A673 (cell line): ENCODE data around the gene ATP13A1.

Experiments
- EZH2 ChIP-seq: fragments of 200-600 bp; sonication (generic); IDR thresholded peaks from 2 replicates; pipeline ENCODE4 v1.6.1; 2017; ENCODE audit warnings: borderline replicate concordance, low read depth, mild to moderate bottlenecking, mixed read lengths, antibody characterized with exemption, low read length; ENCODE audit not compliant: poor library complexity, severe bottlenecking
- TF ChIP-seq, protein P1 (sequence below): fragments of 300-800, 200-600 bp; sonication (generic); conservative IDR thresholded peaks from 2 replicates; pipeline ENCODE4 v1.5.1; 2017; ENCODE audit warnings: low read depth, mild to moderate bottlenecking, antibody characterized with exemption, low read length, moderate library complexity, mixed read lengths

DNA sequence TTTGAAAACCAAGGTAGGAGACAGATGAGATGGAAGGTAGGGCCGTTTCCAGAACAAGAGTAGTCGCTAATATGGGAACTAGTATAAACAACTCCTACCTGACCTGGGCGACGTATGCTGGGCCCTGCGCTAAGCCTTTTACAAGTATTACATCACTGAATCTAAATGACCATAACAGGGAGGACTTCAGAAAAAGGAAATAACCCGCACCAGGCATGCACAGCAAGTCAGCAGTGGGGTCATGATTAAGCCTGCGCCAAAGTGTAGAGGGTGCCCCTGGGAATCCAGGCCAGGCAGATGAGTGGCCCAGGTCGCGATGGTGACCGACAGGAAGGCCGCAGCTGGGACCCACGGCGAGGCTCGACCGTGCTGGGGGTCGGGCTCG is 613 bp downstream of the ATP13A1 start:
- TF ChIP-seq, protein P1, sequence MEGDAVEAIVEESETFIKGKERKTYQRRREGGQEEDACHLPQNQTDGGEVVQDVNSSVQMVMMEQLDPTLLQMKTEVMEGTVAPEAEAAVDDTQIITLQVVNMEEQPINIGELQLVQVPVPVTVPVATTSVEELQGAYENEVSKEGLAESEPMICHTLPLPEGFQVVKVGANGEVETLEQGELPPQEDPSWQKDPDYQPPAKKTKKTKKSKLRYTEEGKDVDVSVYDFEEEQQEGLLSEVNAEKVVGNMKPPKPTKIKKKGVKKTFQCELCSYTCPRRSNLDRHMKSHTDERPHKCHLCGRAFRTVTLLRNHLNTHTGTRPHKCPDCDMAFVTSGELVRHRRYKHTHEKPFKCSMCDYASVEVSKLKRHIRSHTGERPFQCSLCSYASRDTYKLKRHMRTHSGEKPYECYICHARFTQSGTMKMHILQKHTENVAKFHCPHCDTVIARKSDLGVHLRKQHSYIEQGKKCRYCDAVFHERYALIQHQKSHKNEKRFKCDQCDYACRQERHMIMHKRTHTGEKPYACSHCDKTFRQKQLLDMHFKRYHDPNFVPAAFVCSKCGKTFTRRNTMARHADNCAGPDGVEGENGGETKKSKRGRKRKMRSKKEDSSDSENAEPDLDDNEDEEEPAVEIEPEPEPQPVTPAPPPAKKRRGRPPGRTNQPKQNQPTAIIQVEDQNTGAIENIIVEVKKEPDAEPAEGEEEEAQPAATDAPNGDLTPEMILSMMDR, result no peak
- no peak for TF ChIP-seq EZH2
